Psoas muscle (tissue), 8 donors: ENCODE data around the gene TNNC1. TPM values are rescaled to one million over a fixed set of nuclear protein-coding genes. Genes with fewer than 3 reads are reported as not detected.

ENCODE experiments used
- ATAC-seq, 4 donors: fragments of 200-7000 bp; cut with Tn5 transposase; one replicate each; pipeline ENCODE4 v1.9.1; 2020; ENCODE audit warnings: moderate library complexity in 3 of 4, mild to moderate bottlenecking in 2 of 4
- DNase-seq, 2 donors: peaks; one replicate each; pipeline ENCODE4 v3.0.0-alpha.2; 2020
- H3K27ac ChIP-seq: fragments of 200-600 bp; one replicate; pipeline ENCODE4 v1.8.0; 2022
- H3K27me3 ChIP-seq, 3 donors: fragments of 200-600 bp in 1 of 3; one replicate each; pipeline versions ENCODE4 v1.6.1 to v1.8.0; 2013 to 2022; ENCODE audit warnings: low read length in 2 of 3, mild to moderate bottlenecking in 2 of 3, moderate library complexity in 1 of 3; ENCODE audit not compliant: insufficient read depth in 3 of 3
- H3K36me3 ChIP-seq, 2 donors: fragments of 200-600 bp in 1 of 2; one replicate each; pipeline versions ENCODE4 v1.6.1 to v1.8.0; 2013 to 2022; ENCODE audit warnings: low read depth in 1 of 2, mild to moderate bottlenecking in 1 of 2, moderate library complexity in 1 of 2; ENCODE audit not compliant: insufficient read depth in 1 of 2
- H3K4me1 ChIP-seq: fragments of 200-600 bp; one replicate; pipeline ENCODE4 v1.8.0; 2022
- H3K4me3 ChIP-seq: fragments of 200-600 bp; one replicate; pipeline ENCODE4 v1.8.0; 2022; ENCODE audit warnings: mild to moderate bottlenecking
- H3K9me3 ChIP-seq: fragments of 200-600 bp; one replicate; pipeline ENCODE4 v1.8.0; 2022
- CTCF ChIP-seq: fragments of 200-600 bp; IDR thresholded peaks from one replicate; pipeline ENCODE4 v1.8.0; 2022; ENCODE audit warnings: antibody characterized with exemption
- WGBS, 3 donors: extraction: QIAGEN DNeasy Blood & Tissue Kit; methylation state at CpG; one replicate each; pipeline versions ENCODE4 v1.1.6 to v1.1.7; 2013; 5-methylcytosine and 5-hydroxymethylcytosine counted together
- intact Hi-C, 2 donors: fragments of 100-400 bp; cut with DNase I; formaldehyde crosslinking; loops; one replicate each; pipeline versions ENCODE4 v1.11.0 to v1.14.2; 2022
- polyA plus RNA-seq, 3 donors: library from polyadenylated mRNA; stranded (reverse); fragments of 200-250 nt; gene quantifications; one replicate each; pipeline ENCODE4 v1.2.3, GENCODE V29; 2013
- total RNA-seq, 4 donors: library from RNA; stranded (reverse); fragmentation: NEBNext Ultra II Directional in 2 of 4; extraction: Animal tissue kit (Norgen Biotek cat#: 25700) in 2 of 4; gene quantifications; one replicate each; pipeline versions ENCODE4 v1.2.1 to v1.2.4, GENCODE V29; 2021 to 2023
- donor health status: healthy with polysubstance abuse.
- donor health status: DM: no; HTN: no; CAD: no; lungs with moderate emphysema.
- donor health status: Bipolar disorder and iron deficiency.
- donor health status: healthy.
- donor health status: DM: yes; HTN: yes; CAD: no.
- donor health status: DM: no; HTN: no; CAD: no.
- donor health status: DM: no; HTN: no; CAD: no.
- donor health status: DM: yes; HTN: yes; CAD: no.

The TNNC1 gene
- total and polyA plus RNA-seq, 7 donors: 4,153 to 7,172 (median 6,385) TPM

GRCh38 chr3:52484680-52485461 is 31.0 kb upstream of the TNNC1 start:
- WGBS, 3 donors: 59 to 72% (median 62%) methylated on average over 9 to 10 of the region's 10 CpGs
- peaks cover 23% of the 10 kb centered on the region for H3K4me1 ChIP-seq
- H3K4me3 ChIP-seq: no peak overlapping the region
- H3K9me3 ChIP-seq: no peaks in the 10 kb centered on the region
- no peak for TF ChIP-seq CTCF
- peak; percentile 17 to 70 (median 50) for ATAC-seq
- peak overlapping the region; percentile 68 for H3K27ac ChIP-seq
- intact Hi-C loops: loop anchor here in 1 of 2 donors (10.0 kb wide), 1 partner anchor 190 kb away; no protein-coding TSS in a partner anchor
- peaks cover 4 to 87% of the 10 kb centered on the region in 2 donors for H3K36me3 ChIP-seq
- DNase-seq: peak in 1 of 2 donors; percentile 21
- H3K27me3 ChIP-seq: no peaks in the 10 kb centered on the region

GRCh38 chr3:52483577-52484381 is 29.9 kb upstream of the TNNC1 start:
- DNase-seq (peak in 1 of 2 donors; percentile 33), ATAC-seq (peak; percentile 56 to 80 (median 70))
- H3K9me3 ChIP-seq: no peaks in the 10 kb centered on the region
- peaks cover 4 to 87% of the 10 kb centered on the region in 2 donors for H3K36me3 ChIP-seq
- no peaks in the 10 kb centered on the region for H3K27me3 ChIP-seq
- no peak for TF ChIP-seq CTCF
- no peak overlapping the region for H3K4me3 ChIP-seq
- intact Hi-C loops: loop anchor here in 1 of 2 donors (10.0 kb wide), 1 partner anchor 191 kb away; no protein-coding TSS in a partner anchor
- peak overlapping the region; percentile 68 for H3K27ac ChIP-seq
- WGBS, 3 donors: 39 to 58% (median 43%) methylated on average over 13 of the region's 13 CpGs
- peaks cover 18% of the 10 kb centered on the region for H3K4me1 ChIP-seq

- Histone ChIP-seq H3K27me3 (no peaks in the 10 kb centered on the region), H3K36me3 (peaks cover 4 to 87% of the 10 kb centered on the region in 2 donors), H3K27ac (peak overlapping the region; percentile 68), H3K9me3 (no peaks in the 10 kb centered on the region), H3K4me3 (no peak overlapping the region), H3K4me1 (peaks cover 18% of the 10 kb centered on the region)
- peak in 3 of 4 donors; percentile 3 to 26 (median 21) for ATAC-seq
- intact Hi-C loops: loop anchor here in 1 of 2 donors (10.0 kb wide), 1 partner anchor 192 kb away; no protein-coding TSS in a partner anchor
- TF ChIP-seq CTCF: no peak
- WGBS, 3 donors: 86 to 89% (median 87%) methylated on average over 14 of the region's 14 CpGs
- DNase-seq: peak in 1 of 2 donors; percentile 17
Observed at GRCh38 chr3:52483081-52483480, 29.2 kb upstream of the TNNC1 start.

GRCh38 chr3:52481819-52482521 is 28.1 kb upstream of the TNNC1 start:
- Histone ChIP-seq H3K27ac (no peak overlapping the region), H3K27me3 (no peaks in the 10 kb centered on the region), H3K36me3 (peaks cover 4 to 87% of the 10 kb centered on the region in 2 donors), H3K4me3 (no peak overlapping the region), H3K4me1 (peaks cover 18% of the 10 kb centered on the region), H3K9me3 (no peaks in the 10 kb centered on the region)
- 84 to 88% (median 85%) methylated on average over 23 of the region's 23 CpGs for WGBS, 3 donors
- intact Hi-C loops: loop anchor here in 1 of 2 donors (10.0 kb wide), 1 partner anchor 193 kb away; no protein-coding TSS in a partner anchor
- TF ChIP-seq CTCF: peak; percentile 35
- DNase-seq (peak; percentile 33 to 67), ATAC-seq (no peak)
